Inferior parietal cortex (tissue), 1 donor: Measurements from ENCODE around the gene MYO3B.

Experiments used
- DNase-seq: peaks from one replicate; pipeline ENCODE4 v3.0.0-alpha.2; 2016; ENCODE audit errors: extremely low spot score

The MYO3B gene

DNA sequence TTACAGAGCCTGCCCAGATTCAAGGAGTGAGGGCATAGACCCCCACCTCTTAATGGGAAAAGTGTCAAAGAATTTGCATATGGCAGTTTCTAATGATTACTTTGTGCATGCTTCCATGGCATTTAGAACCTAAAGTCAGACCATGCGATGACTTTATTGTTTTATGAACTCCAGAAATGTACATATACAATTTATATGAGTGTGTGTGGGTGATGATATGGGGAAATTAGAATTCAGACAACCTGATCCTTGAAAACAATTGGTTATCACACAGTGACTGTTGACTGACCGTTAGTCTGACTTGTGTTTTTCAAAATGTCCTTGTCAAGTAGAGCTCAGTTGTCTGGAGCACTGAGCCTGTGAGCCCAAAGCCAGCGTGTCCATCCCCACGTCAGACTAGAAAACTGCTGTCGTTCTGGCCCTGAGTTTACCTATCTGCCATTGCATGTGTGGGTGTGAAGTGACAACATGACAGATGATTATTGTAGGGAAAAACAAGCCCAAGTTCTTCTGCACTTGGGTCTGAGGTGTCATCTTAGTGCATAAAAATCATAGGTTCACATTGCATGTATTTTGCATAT, 128.4 kb downstream of the MYO3B start:
- DNase-seq: no peak

DNA sequence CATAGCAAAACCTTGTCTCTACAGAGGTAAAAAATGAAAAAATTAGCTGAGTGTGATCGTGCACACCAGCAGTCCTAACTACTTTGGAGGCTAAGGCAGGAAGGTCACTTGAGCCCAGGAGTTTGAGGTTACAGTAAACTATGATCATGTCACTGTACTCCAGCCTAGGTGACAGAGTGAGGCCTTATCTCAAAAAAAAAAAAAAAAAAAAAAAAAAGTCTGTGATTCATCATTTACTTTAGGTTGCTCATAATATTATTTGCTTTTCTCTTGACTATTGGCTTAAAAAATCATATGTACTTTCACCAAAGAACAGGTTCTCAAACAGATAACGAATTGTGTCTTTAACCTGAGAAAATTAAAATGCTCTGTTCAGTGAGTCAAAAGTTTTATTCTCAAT, 129.1 kb downstream of the MYO3B start:
- DNase-seq: no peak

DNA sequence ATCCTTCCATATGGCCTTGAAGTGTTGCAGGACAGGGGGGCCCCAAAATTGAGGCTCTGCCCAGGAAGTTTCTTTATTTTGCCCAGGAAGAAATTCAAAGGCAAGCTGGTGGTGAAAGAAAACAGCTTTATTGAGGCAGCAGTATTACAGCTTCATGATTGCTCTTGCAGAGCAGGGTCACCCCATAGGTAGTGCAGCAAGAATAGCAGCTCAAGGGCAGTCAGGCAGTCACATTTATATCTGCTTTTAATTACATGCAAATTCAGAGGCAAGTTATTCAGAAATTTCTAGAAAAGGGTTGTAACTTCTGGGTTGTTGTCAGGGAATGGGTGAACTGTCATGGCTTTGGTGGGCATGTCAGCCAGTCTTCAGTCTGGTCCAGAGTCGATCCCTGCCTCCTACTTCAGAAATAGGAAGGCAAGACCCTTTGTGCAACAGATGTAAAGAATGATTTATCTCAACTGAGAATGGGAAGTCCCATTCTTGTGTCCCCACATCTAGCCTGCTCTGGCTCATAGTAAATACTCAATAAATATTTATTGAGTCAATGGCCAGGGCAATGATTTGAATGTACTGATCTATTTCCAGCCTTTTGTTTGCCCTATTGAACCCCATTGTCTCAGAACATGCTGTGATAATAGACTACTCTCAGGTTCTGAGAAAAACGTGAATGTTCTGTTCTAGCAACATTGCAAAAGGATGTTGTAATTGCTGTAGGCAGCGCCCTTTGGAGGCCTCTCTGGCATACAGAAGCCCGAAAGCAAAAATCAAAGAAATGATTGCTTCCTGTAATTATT, 129.8 kb downstream of the MYO3B start:
- DNase-seq: no peak

DNA sequence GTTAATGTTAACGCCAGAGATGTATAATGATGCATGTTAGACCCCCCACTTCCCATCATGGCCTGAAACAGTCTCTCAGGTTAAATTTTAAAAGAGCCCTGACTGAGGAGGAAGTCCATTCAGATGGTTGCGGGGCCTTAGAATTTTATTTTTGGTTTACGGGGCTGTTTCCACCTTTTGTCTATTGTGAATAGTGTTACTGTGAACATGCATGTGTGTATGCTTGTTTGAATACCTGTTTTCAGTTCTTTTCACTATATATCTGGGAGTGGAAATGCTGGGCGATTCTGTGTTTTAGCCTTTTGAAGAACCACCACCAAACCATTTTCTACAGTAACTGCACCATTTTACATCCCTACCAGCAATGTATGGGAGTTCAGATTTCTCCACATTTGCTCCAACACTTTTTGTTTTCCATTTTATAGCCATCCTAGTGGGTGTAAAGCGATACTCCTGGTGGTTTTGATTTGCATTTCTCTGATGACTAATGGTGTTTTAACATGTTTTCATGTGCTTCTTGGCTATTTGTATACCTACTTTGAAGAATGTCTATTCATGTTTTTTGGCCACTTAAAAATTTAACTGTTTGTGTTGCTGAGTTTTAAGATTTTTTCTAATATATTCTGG, 133.0 kb downstream of the MYO3B start:
- DNase-seq: no peak

DNA sequence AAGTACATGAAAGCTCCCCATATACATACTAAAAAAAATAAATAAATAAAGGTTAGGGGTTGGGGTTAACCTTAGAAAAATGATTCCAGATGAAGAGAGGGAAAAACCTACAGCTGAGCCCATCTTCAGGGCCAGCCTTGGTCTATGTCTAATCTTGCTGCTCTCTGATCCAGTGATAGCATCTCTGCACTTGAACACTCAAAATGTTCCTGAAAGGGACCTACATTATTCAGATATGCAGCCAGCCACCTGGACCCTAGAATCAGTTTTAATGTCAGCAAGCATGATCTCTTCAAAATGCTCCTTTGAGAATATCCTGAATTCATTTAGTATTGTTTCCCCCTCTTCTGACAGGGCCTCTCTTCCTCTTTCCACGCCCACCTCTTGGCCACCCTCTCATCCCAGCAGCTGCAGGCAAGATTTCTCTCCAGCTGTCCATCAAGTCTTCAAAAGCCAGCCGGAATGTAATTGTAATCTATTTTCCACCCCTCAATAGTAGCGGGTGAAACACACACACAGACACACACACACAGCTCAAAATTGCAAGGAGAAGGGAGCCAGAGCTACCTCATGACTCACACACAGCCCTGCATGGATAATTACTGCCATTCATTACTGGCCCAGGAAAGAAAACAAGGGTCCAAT, 135.5 kb downstream of the MYO3B start:
- peak; percentile 15 for DNase-seq

DNA sequence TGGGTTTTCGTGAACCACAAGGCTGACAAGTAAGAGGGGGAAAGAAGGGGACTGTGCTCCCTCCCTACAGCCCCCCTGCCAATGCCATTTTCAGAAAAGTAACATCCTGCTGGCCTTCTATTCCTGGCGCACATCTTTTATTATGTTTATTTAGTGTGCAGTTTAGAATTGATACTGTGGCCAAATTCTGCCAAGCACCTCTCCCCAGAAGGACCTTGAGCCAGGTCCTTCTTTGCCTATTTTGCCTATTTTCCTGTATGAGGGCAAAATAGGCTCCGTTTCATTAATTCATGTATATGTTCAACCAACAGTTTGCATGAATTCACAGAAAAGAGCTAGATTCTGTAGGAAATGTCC, 136.0 kb downstream of the MYO3B start:
- no peak for DNase-seq

DNA sequence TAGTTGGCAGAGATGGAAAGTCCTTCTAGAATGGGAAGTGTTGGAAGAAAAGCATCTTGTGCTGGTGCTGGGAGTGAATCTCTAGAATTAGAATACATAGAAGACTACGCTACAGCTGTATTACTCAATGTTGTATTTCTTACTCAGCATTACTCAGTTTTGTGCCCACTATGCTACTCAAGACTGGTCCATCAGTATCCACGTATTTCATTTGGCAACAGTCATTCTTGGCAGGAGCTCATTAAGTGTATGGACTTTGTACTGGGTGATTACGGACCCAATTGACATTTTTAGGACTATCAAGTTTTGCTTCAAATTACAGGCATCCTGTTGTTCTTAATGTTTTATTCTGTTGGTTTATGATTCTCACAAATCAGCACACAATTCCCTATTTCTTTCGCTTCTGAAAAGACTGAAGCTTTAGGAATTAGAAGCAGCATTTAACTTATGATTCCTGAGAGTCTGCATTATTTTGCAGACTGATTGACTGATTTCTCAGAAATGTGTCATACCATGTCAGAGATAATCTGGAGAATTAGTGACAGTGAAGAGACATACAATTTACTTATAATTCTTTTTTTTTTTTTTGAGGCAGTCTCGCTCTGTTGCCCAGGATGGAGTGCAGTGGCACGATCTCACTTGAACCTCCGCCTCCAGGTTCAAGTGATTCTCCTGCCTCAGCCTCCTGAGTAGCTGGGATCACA, 136.9 kb downstream of the MYO3B start:
- no peak for DNase-seq

DNA sequence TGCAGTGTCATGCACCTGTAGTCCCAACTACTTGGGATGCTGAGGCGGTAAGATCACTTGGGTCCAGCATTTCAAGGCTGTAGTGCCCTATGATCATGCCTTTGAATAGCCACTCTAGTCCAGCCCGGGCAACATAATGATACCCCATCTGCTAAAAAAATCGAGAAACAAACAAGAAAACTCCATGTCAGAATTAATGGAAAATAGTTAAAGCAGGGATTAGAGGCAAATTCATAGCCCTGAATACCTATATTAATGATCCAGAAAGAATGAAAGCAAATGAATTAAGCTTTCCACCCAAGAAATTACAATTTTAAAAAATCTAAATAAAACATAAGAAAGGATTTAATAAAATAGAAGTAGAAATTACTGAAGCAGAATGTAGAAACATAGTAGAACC, 143.0 kb downstream of the MYO3B start:
- DNase-seq: no peak

DNA sequence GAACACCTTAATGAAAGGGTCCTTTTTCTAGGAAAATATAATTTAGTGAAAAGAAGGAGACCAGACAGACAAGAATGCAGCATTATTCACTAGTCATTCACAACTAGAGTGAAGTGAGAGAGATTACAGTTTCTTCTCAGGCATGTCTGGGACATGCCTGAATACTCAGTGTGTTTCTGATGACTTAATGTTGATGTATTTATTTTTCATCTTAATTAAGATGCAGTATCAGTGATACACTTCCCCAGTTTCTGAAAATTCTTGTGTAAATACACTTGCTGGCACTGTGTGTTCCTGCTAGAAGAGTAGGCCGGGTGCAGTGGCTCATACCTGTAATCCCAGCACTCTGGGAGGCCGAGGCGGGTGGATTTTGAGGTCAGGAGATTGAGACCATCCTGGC, 143.6 kb downstream of the MYO3B start:
- DNase-seq: no peak

DNA sequence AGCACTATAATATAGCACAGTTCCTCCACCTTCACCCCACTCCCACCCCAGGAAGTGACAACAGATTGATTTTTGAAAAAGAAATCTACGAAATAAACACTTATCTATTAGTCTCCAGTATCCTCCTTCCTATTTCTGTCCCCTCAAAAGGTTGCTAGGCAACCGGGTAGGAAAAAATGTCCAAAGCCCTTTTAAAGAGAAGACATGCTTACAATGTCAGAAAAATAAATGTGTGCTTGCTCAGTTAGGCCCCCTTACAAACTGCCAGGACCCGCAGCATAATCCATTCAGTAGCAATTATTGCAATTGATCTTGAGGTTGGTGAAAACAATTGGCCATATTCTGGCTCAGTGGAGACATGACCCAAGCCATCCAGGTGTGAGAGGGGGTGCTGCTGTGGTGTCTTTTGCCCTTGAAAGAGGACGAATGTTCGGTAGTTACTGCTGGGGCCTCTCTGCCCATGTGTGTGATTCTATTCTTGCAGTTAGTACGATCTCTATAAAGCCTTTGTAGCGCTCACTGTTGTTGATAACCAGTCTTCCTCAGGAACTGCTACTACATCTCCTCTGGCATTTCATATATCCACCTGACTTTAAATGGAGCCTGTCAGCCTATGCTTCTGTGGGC, 144.3 kb downstream of the MYO3B start:
- DNase-seq: no peak

DNA sequence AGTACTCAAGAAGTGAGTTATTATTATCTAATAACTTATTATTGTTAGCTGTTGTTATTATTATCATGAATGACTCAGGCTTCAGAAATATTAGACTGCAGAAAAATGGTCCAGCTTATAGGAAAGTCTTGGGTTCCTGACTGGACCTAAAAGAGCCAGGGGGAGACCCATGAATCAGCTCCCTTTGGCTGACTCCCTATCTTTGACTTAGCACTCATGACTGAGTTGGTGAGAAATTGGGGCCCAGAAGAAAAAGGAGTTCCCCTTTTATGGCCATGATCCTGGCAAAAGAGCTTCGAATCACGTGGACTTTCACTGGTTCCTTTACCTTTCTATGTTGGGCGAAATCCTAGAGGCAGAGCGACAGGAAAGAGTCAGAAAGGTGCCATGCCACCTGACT, 145.8 kb downstream of the MYO3B start:
- no peak for DNase-seq

DNA sequence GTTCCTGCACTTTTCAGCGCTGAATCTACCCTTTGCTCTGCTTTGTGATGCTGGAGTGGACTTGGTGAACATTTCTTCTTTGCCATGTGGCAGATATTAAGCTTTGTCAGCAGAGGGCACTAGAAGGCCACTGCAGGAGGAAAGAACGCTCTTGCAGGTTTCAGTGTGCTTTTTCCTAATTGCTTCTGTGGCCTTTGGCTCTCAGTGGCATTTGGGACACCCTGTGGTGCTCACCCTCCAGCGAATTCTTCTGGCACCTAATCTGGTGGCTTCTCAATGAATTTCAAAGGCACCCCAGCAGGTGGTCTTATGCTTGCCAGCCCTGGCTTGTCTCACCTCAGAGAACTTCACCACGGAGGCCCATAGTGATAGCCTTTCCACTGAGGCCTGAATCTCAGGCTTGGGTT, 146.7 kb downstream of the MYO3B start:
- peak; percentile 59 for DNase-seq

DNA sequence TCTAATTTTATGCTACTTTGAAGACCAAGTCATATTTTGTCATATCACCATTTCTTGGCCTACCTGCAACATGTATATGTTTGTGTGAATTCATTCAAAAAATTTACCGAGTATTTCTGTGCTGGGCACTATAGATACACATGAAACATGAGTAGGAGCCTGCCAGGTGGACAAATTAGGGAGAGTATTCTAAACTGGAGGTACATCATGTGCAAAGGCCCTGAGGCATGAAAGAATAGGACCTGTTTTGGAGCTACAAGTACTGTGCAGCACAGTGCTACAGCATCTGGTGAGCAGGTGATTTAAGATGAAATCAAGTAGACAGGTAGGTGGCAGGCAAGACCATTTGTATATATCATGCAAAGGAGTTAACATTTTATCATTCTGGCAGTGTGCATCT, 152.9 kb downstream of the MYO3B start:
- DNase-seq: no peak

DNA sequence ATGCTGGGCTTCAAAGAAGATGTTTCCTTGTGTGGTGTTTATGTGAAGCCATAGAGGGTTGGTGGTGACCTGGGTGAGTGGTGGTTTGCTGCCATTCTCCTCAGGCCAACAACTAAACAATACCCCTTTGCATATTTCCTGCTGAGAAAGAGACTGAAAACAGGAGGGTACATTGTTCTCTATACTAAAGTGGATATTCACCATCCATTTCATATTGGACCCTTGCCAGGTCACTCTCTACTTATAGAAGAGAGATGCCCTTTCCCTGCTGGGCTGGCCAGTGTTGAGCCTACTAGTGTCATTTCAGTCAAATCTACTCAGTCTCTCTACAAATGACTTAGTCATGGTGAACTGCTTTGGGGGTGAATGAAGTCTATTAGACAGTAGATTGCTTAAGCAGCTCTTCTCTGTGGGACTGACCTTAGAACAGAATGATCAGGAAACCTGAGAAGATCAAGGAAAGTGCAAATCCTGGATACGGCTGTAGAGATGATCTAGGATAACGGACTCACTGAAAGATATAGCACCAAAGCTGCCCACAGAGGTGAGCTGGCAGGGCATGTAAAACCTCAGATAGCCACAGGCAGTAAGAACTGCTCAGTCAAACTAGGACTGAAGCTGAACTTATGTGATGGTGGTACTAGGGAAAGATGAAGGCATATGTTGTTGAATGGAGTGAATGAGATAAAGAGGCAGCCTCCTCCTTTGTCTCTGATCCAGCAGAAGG, 154.9 kb downstream of the MYO3B start:
- DNase-seq: no peak

DNA sequence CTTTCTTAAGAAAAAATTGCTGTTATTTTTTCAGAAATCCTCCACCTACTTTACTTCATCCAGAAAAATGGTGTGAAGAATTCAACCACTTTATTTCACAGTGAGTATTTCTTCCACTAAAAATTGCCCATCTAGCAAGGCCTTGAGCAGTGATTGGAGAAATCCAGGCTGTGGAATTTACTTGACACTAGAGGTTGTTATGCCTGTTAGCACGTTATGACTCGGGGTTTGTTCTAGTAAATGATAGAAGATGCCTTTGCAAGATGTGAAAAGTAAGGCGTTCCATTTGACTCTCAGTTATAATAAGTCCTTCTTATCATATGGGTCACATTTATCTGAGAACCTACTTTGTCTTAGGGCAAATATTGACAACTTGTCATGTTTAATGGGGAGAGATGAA, 157.4 kb downstream of the MYO3B start:
- no peak for DNase-seq

DNA sequence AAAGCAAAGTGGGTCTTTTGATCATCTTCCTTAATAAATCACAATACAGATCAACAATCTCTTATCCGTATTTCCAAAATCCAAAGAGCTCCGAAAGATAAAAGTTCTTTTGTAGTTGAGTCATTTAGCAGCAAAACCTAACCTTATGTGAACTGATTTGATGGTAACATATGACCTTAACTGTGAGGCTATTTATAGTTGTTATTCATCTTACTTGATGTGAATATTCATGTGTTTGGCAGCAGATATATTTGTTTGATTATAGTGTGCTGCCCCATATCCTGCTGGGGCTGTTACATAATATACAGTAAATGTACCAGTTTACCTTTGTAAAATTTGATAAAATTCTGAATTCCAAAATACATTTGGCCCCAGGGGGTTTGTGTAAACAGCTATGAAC, 158.5 kb downstream of the MYO3B start:
- DNase-seq: no peak

DNA sequence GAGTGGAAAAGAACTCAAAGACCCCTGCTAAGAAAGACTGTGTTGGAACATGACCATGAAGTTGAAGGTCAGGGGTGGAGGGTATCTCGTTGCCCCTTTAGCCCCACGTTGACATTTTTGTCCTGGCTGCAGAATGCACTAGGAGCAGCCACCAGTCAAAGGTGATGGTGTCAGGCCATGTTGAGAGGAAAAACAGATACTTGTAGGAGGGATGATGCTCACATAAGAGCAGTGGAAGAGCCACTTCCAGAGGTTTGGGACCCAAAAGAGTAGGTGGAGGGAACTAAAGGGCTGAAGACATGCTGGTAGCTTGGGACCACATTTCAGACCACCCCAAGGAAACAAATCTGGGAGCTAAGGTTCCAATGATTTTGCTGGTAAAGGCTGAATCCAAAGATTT, 159.0 kb downstream of the MYO3B start:
- DNase-seq: no peak

DNA sequence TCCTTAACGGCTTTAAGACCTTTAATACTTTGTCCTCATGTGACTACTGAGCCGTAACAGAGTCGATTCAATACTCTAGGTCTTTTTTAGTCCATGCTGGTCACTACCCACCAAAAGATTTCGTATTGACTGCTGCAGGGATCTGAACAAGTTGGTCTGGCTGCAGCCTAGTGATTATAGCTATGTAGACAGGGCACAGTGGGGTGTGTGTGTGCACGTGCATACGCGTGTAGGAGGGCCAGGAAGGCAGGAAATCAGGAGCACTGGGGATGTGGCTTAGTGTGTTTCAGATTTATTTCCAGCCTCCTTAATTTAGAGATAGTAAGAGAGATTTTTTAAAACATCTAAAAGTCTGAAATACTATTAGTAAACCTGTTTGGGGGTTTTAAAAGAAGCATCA, 161.4 kb downstream of the MYO3B start:
- no peak for DNase-seq

DNA sequence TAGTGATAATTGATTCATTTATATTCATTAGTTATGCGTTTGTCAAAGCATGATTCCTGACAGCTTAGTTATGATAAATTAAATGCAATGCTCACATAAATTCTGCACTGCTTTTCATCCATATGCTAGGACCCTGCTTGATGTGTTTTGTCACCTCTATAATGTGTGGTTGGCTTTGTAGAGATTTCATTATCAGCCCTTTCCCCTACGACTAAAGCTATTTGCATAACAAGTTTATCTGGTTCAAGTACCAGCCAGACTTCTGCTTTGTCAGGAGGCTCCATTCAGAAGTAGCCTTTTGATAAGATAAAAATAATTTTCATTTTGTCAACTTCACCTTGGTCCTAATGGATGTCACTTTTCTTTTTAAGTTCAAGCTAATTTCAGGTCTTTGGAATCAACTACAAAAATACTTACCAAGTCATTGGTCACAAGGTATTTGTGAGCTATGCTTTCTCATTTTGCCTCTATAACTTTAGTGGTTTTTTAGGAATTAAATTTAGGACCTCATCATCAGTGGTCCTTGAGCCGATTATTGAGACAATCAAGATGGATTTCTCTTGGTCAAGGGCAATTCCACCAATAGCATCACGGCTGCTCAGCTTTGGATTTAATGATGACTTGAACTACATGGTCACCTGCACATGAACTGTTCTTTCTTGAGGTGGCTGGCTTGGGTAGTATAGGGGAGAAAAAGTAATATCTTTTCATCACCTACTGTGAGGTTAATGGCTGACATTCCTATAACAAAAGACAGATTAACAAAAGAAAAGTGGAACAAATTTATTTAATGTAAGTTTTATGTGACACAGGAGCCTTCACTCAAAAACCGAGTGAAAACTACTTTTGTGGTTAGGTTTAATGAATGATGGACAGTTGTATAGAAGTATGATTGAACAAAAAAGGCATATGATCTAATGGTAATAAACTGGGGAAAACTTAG, 162.1 kb downstream of the MYO3B start:
- DNase-seq: no peak

DNA sequence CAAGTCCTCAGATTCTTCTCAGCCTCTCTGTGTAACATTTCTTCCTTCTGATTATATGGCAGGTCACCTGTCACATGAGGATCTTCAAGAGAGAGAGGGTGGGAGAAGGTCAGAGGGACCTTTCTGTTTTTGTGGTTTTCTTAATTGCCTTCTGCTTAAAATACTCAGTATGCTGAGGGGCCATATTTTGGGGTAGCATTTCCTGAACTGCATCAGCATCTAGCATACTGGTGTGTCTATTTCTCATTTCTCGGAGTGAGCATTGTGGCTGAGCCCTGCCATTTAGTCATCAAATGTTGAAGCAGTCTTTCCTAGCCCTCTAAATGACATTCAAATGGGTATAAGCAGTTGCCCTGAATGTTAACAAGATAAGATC, 162.7 kb downstream of the MYO3B start:
- no peak for DNase-seq
